G401 (cell line): ENCODE data around the gene ALG8. TPM values are rescaled to one million over a fixed set of nuclear protein-coding genes. Genes with fewer than 3 reads are reported as not detected.

Experiments
- DNase-seq: peaks from one replicate; pipeline ENCODE4 v3.0.0-alpha.2; 2015; ENCODE audit warnings: low spot score
- in situ Hi-C: cut with HindIII; loops from 2 replicates; pipeline ENCODE4 v1.10.0; 2016; ENCODE audit warnings: low sequenced_read_pairs, mixed read lengths
- total RNA-seq: library from RNA; depleted of rRNA; stranded (reverse); fragments of >200 nt; shearing (Covaris generic); gene quantifications from 2 replicates; pipeline ENCODE4 v1.2.3, GENCODE V29; 2014; rRNA removed

Gene ALG8
- total RNA-seq, 1 experiment from 2014 or later = 92.4 TPM

- in situ Hi-C loops = no loop called here
- DNase-seq = no peak
Observed at GRCh38 chr11:78056093-78056492, 83.3 kb downstream of the ALG8 start.

DNA sequence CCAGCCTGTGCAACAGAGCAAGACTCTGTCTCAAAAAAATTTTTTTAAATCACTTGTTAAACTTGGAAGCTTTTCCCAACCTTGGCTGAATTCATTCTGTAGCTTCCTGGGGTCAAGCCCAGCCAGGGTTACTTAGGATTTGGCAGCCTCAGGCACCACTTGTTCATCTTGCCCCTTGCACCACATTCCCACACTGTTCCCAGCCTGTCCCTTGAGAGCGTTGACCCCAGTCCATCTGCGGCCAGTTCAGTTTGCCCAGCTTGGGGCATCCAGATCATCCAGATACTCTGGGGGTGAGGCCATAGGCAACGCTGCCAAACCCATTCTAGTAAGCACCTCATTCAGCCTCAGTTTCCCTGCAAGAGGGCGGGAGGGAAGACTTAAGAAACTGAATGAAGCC is 84.5 kb downstream of the ALG8 start:
- in situ Hi-C loops = no loop called here
- no peak for DNase-seq

GRCh38 chr11:78050964-78051831 is 88.2 kb downstream of the ALG8 start:
- in situ Hi-C loops = no loop called here
- no peak for DNase-seq

Other genes with a start within 250 kb of the ALG8 start
- 16.8 and 23.0 TPM in 2 replicates for gene INTS4, start 145.0 kb downstream of the ALG8 start, total RNA-seq
- gene KCTD14, start 116.3 kb downstream of the ALG8 start, total RNA-seq = 9.6 and 16.9 TPM in 2 replicates
- gene THRSP, start 75.8 kb downstream of the ALG8 start, total RNA-seq = not detected in 2 replicates
- gene NDUFC2, start 59.8 kb downstream of the ALG8 start, total RNA-seq = 175 and 183 TPM in 2 replicates
- 3.1 and 4.3 TPM in 2 replicates for gene KCTD21, start 49.0 kb upstream of the ALG8 start, total RNA-seq
- 7.5 and 12.7 TPM in 2 replicates for gene USP35, start 49.3 kb upstream of the ALG8 start, total RNA-seq